ENCODE results near the gene SLC13A5. TPM values are rescaled to one million over a fixed set of nuclear protein-coding genes. Genes with fewer than 3 reads are reported as not detected.

The SLC13A5 gene
- total RNA-seq, 1 donor from 2014 or later = 0.54 TPM

DNA sequence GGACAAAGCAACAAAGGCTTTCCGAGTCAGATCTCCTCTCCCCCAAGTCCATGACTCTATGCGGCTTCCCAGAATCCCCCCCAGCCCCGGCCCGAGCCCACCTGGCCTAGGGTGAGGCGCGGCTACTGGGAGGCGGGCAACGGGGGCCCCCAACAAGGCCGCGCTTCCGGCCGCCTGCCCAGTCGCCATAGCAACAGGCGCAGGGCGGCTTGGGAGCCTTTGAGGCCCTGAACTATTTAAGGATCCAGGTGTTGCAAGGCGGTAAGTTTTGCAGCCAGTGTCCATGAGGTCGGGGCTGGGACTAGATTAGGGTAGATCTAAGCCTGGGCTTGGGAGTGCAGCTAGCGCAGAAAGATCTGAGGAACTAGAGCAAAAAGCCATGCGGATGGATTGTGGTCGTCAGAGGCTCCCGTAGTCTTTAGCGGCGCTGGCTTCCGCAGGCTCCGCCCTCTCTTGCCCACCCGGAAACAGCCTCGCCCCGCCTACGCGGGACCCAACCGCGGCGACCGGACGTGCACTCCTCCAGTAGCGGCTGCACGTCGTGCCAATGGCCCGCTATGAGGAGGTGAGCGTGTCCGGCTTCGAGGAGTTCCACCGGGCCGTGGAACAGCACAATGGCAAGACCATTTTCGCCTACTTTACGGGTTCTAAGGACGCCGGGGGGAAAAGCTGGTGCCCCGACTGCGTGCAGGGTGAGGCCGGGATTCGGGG, 72.5 kb downstream of the SLC13A5 start, which contains the start of the genes KIAA0753 and TXNDC17:
Gene KIAA0753 (minus strand): TSS at position 176 of the 711 bp plus-strand sequence. CDS start 5,608 bp downstream, outside the sequence.
Gene TXNDC17 (plus strand): TSS at position 525 of the 711 bp plus-strand sequence. CDS start 23 bp downstream, at position 548.
- peak within 1 kb of the TSS; percentile 98 for H3K4me3 Mint-ChIP-seq
- peak within 1 kb of the TSS; percentile 100 for H3K27ac Mint-ChIP-seq (ENCODE audit: unreplicated experiment)
- H3K9me3 Mint-ChIP-seq = no peaks in the 10 kb centered on the region
- no peaks in the 10 kb centered on the region for H3K27me3 Mint-ChIP-seq (ENCODE audit: low read depth)
- no peaks in the 10 kb centered on the region for H3K36me3 Mint-ChIP-seq (ENCODE audit: low read depth)
- DNase-seq (ENCODE audit: low read depth, low spot score) = peak; percentile 91
- peaks cover 30% of the 10 kb centered on the region for H3K4me1 Mint-ChIP-seq
- TF ChIP-seq, protein P1, sequence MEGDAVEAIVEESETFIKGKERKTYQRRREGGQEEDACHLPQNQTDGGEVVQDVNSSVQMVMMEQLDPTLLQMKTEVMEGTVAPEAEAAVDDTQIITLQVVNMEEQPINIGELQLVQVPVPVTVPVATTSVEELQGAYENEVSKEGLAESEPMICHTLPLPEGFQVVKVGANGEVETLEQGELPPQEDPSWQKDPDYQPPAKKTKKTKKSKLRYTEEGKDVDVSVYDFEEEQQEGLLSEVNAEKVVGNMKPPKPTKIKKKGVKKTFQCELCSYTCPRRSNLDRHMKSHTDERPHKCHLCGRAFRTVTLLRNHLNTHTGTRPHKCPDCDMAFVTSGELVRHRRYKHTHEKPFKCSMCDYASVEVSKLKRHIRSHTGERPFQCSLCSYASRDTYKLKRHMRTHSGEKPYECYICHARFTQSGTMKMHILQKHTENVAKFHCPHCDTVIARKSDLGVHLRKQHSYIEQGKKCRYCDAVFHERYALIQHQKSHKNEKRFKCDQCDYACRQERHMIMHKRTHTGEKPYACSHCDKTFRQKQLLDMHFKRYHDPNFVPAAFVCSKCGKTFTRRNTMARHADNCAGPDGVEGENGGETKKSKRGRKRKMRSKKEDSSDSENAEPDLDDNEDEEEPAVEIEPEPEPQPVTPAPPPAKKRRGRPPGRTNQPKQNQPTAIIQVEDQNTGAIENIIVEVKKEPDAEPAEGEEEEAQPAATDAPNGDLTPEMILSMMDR (conservative IDR thresholded peaks at IDR 0.05) = no peak

DNA sequence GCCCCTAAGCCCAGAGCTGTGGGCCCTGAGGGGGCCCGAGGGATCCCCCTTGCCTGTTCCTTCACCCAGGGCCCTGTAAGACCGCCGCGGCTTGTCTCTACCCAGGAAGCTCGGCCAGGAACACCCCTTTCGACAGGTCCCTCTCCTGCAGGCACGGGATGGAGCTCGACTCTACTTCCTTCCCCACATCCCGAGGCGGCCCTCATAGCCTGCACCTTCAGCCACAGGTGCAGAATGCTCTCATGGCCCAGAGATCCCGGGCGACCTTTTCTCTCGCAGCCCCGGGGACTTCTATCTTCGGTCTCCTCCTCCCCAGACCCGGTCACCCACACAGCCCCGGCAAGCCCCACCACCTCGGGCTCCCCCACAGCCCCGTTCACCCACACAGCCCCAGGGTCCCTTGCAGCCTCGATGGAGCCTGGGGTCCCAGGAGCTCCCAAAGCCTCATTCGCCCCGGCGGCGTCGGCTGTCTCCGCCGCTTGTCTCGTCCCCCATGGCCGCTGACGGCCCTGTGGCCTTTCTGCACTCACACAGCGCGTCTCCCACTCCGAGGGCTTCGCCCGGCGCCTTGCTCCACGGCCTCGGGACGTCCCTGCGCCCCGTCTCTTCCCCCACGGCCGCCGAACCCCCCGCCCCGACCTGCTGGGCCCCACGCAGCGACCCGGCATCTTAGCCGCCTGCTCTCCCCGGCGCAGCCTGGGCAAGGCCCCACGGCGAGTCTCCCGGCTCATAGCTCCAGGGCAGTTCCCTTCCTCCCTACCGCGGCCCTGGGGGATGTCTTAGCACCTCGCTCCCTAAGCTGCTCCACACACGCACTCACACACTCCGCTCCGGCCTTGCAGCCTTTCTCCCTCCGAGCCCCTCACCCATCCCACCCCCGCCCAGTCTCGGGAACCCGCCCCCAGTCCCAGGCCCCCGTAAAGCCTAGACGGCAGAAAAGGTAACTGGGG, 73.3 kb downstream of the SLC13A5 start:
- Mint-ChIP-seq H3K4me1 (peaks cover 30% of the 10 kb centered on the region), H3K4me3 (peak overlapping the region; percentile 98), H3K36me3 (ENCODE audit: low read depth) (peaks cover 2% of the 10 kb centered on the region), H3K27ac (ENCODE audit: unreplicated experiment) (peak overlapping the region; percentile 100), H3K9me3 (no peaks in the 10 kb centered on the region), H3K27me3 (ENCODE audit: low read depth) (no peaks in the 10 kb centered on the region)
- TF ChIP-seq, protein P1 (conservative IDR thresholded peaks at IDR 0.05) = no peak
- DNase-seq (ENCODE audit: low read depth, low spot score) = peak; percentile 49

DNA sequence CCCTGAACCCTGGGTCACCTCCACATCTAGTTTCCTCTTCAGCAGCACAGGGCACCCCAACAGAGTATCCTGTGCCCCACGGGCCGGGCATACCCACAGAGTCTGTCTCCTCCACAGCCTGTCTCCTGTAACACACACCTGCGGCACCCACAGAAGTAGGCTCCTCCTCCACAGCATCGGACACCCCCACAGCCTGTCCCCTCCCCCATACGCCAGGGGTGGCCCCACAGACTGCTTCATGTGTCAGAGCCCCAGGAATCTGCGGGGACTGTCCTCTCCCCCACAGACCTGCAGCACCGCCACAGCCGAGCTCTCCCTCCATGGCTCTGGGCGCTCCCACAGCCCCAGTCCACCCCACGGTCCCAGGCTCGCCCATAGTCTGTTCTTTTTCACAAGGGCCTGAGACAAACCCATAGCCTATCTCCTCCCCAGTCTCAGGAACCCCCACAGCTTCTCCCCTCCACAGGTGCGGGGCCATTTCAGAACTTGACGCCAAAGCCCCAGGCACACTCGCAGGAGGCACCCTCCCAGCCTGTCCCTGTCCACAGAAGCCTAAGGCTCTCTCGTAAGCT, 74.1 kb downstream of the SLC13A5 start:
- peak overlapping the region; percentile 98 for H3K4me3 Mint-ChIP-seq
- no peaks in the 10 kb centered on the region for H3K27me3 Mint-ChIP-seq (ENCODE audit: low read depth)
- TF ChIP-seq, protein P1 (conservative IDR thresholded peaks at IDR 0.05) = no peak
- H3K36me3 Mint-ChIP-seq (ENCODE audit: low read depth) = peaks cover 7% of the 10 kb centered on the region
- H3K9me3 Mint-ChIP-seq = no peaks in the 10 kb centered on the region
- DNase-seq (ENCODE audit: low read depth, low spot score) = no peak
- H3K27ac Mint-ChIP-seq (ENCODE audit: unreplicated experiment) = peak overlapping the region; percentile 95
- H3K4me1 Mint-ChIP-seq = peaks cover 30% of the 10 kb centered on the region

DNA sequence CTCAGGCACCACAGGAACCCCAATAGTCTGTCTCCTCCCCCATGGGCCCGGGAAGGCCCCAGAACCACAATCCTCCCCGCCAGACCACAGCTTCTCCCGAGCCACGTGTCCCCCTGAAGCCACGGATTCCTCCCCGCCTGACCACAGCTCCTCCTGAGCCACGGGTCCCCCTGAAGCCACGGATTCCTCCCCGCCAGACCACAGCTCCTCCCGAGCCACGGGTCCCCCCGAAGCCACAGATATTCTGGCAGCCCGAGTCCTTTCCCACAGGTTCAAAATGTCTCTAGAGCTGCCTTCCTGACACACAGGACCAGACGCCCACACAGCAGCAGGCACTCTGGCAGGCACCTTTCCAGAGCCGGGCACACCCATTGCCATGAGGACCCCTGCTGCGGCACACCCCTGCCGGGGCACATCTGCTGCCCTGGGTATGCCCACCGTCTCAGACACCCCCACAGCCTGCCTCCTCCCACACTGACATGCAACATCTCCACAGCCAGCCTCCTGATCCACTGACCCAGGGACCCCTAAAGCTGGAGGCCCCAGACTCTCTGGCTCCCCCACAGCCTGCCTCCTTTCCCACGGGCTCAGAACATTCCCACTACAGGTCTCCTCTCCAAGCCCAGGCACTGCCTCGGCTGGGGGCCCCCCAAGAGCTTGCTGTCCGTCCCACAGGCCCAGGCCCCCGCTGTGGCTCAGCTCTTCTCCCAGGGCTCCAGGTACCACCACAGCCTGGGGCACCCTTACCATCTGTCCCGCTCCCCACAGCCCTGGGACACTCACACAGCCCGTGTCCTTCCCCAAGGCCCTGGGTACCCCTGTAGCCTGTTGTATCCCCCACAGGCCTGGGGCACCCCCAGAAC, 74.9 kb downstream of the SLC13A5 start:
- no peaks in the 10 kb centered on the region for H3K27me3 Mint-ChIP-seq (ENCODE audit: low read depth)
- H3K4me3 Mint-ChIP-seq = peak overlapping the region; percentile 98
- H3K4me1 Mint-ChIP-seq = peaks cover 30% of the 10 kb centered on the region
- DNase-seq (ENCODE audit: low read depth, low spot score) = no peak
- peaks cover 13% of the 10 kb centered on the region for H3K36me3 Mint-ChIP-seq (ENCODE audit: low read depth)
- TF ChIP-seq, protein P1 (conservative IDR thresholded peaks at IDR 0.05) = no peak
- peak overlapping the region; percentile 35 for H3K27ac Mint-ChIP-seq (ENCODE audit: unreplicated experiment)
- no peaks in the 10 kb centered on the region for H3K9me3 Mint-ChIP-seq
